OCI-LY1 (cell line): Measurements from ENCODE around the gene LRFN2.

ENCODE experiments used
- H2AFZ ChIP-seq: fragments of 200-600 bp; sonication (generic), shearing (Covaris generic); 2 replicates; pipeline ENCODE4 v1.6.0; 2014; ENCODE audit warnings: antibody characterized with exemption, mild to moderate bottlenecking, low read length
- H3F3A ChIP-seq: fragments of 200-600 bp; sonication (generic), shearing (Covaris generic); 2 replicates; pipeline ENCODE4 v1.6.0; 2014; ENCODE audit warnings: mild to moderate bottlenecking, antibody characterized with exemption, low read length, moderate library complexity; ENCODE audit not compliant: insufficient read depth
- H3K27ac ChIP-seq: fragments of 200-600 bp; sonication (generic); 2 replicates; pipeline ENCODE4 v1.5.1; 2014; ENCODE audit warnings: low read length, mixed run types, mild to moderate bottlenecking, low read depth; ENCODE audit not compliant: poor library complexity, severe bottlenecking
- H3K27me3 ChIP-seq: fragments of 200-600 bp; sonication (generic); 2 replicates; pipeline ENCODE4 v1.6.0; 2014; ENCODE audit warnings: antibody characterized with exemption, mild to moderate bottlenecking, low read length, moderate library complexity; ENCODE audit not compliant: insufficient read depth
- H3K36me3 ChIP-seq: fragments of 200-600 bp; sonication (generic); 2 replicates; pipeline ENCODE4 v1.6.1; 2014; ENCODE audit warnings: mild to moderate bottlenecking, antibody characterized with exemption, low read length, moderate library complexity, mixed read lengths; ENCODE audit not compliant: insufficient read depth
- H3K4me1 ChIP-seq: fragments of 200-600 bp; sonication (generic); 2 replicates; pipeline ENCODE4 v1.5.1; 2014; ENCODE audit warnings: mild to moderate bottlenecking, low read length, moderate library complexity; ENCODE audit not compliant: insufficient read depth, severe bottlenecking
- H3K4me2 ChIP-seq: fragments of 200-600 bp; sonication (generic), shearing (Covaris generic); 2 replicates; pipeline ENCODE4 v1.6.1; 2014; ENCODE audit warnings: low read length
- H3K4me3 ChIP-seq: fragments of 200-600 bp; sonication (generic); 2 replicates; pipeline ENCODE4 v1.5.1; 2014; ENCODE audit warnings: low read length, low read depth, mild to moderate bottlenecking, mixed read lengths; ENCODE audit not compliant: poor library complexity, severe bottlenecking
- H3K79me2 ChIP-seq: fragments of 200-600 bp; shearing (Covaris generic); 2 replicates; pipeline ENCODE4 v1.6.1; 2016; ENCODE audit warnings: mixed run types, low read length, mixed read lengths; ENCODE audit not compliant: insufficient read depth
- H3K9ac ChIP-seq: fragments of 200-600 bp; sonication (generic), shearing (Covaris generic); 2 replicates; pipeline ENCODE4 v1.6.1; 2014; ENCODE audit warnings: mild to moderate bottlenecking, low read length, mixed read lengths
- H3K9me2 ChIP-seq: fragments of 200-600 bp; sonication (generic), shearing (Covaris generic); 2 replicates; pipeline ENCODE4 v1.6.1; 2014; ENCODE audit warnings: low read depth, mild to moderate bottlenecking, low read length, mixed read lengths
- H3K9me3 ChIP-seq: fragments of 200-600 bp; shearing (Covaris generic); 2 replicates; pipeline ENCODE4 v1.6.1; 2014; ENCODE audit warnings: low read length, mixed read lengths
- H4K20me1 ChIP-seq: fragments of 200-600 bp; sonication (generic), shearing (Covaris generic); 2 replicates; pipeline ENCODE4 v1.6.0; 2016; ENCODE audit warnings: mild to moderate bottlenecking, low read length; ENCODE audit not compliant: insufficient read depth
- EZH2 ChIP-seq: fragments of 200-600 bp; sonication (generic), shearing (Covaris generic); IDR thresholded peaks from 2 replicates; pipeline ENCODE4 v1.8.0; 2017; ENCODE audit warnings: borderline replicate concordance, mixed run types, mild to moderate bottlenecking, antibody characterized with exemption, low read length, moderate library complexity, mixed read lengths
- TF ChIP-seq, protein P1 (sequence below): fragments of 200-600 bp; sonication (generic), shearing (Covaris generic); IDR thresholded peaks from 2 replicates; pipeline ENCODE4 v1.5.1; 2017; ENCODE audit warnings: mild to moderate bottlenecking, antibody characterized with exemption, low read length, moderate library complexity, mixed read lengths

LRFN2 gene

DNA sequence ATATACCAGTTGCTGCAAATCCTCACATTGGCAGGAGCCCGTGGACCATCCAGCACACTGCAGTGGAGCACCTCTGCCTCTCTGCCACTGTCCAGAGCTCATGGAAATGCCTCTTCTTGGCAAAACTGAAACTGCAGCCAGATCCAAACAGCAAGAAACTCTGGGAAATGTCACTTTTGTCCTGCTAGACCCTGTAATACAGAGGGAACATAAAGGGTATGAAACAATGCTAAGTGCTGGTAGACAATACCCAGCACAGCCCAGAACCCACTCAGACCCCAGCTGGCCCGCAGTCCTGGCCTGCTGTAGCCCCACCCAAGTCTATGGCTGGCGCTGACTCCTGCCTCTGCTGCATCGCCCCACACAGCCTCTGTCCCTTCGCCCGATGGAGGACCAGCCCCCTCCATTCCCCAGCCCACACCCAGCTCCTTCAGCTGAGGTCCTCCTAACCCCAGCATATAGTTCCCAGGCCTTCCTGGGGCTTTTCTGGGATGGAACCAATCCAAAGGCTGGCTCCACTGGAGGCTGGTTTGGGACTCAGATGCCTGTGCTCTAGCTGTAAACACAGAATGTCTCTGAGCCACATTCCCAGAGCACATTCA is 242.5 kb downstream of the LRFN2 start:
- H3K27me3 ChIP-seq = no peaks in the 10 kb centered on the region
- no peak overlapping the region for H2AFZ ChIP-seq
- H3K4me1 ChIP-seq = no peaks in the 10 kb centered on the region
- no peak overlapping the region for H3K27ac ChIP-seq
- TF ChIP-seq, protein P1, sequence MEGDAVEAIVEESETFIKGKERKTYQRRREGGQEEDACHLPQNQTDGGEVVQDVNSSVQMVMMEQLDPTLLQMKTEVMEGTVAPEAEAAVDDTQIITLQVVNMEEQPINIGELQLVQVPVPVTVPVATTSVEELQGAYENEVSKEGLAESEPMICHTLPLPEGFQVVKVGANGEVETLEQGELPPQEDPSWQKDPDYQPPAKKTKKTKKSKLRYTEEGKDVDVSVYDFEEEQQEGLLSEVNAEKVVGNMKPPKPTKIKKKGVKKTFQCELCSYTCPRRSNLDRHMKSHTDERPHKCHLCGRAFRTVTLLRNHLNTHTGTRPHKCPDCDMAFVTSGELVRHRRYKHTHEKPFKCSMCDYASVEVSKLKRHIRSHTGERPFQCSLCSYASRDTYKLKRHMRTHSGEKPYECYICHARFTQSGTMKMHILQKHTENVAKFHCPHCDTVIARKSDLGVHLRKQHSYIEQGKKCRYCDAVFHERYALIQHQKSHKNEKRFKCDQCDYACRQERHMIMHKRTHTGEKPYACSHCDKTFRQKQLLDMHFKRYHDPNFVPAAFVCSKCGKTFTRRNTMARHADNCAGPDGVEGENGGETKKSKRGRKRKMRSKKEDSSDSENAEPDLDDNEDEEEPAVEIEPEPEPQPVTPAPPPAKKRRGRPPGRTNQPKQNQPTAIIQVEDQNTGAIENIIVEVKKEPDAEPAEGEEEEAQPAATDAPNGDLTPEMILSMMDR = no peak
- TF ChIP-seq EZH2 = no peak
- H3K79me2 ChIP-seq = no peaks in the 10 kb centered on the region
- H3K36me3 ChIP-seq = no peaks in the 10 kb centered on the region
- H3K9me3 ChIP-seq = no peaks in the 10 kb centered on the region
- no peak overlapping the region for H3K9ac ChIP-seq
- H3K4me2 ChIP-seq = no peak overlapping the region
- H3F3A ChIP-seq = no peaks in the 10 kb centered on the region
- no peaks in the 10 kb centered on the region for H3K9me2 ChIP-seq
- H4K20me1 ChIP-seq = no peaks in the 10 kb centered on the region
- H3K4me3 ChIP-seq = no peak overlapping the region

DNA sequence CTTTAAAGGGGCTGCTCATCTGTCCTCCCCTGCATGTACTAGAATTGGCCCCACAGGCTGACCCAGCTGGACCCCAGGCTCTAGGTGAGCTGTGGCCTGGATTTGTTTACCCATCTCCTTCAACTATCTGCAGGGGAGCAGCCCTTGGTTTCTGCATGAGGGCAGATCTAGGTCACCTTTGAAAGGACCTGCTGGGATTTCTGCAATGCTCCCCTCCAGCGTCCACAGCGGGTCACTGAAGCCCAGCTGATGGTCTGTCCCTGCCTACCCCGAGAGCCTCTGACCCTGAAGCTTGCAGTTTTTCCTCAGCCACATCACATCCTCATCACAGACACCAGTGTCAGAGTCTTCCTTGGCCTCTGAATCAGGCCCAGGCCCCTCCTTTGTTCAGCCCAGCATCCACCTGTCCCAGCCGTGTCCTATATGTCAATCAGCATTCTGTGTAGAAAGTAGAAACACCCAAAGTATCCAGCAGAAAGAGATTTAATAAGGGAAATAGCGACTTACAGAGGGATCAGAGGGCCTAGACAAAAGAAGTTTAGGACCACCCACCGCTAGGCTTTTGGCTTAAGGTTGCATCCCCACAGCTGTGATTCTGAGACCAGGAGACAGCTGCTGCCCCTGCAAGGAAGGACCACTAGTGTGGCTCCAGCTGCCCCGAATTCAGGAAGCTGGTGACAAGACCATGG is 243.1 kb downstream of the LRFN2 start:
- no peak overlapping the region for H3K27ac ChIP-seq
- TF ChIP-seq, protein P1 = no peak
- no peak for TF ChIP-seq EZH2
- no peak overlapping the region for H3K9ac ChIP-seq
- no peaks in the 10 kb centered on the region for H3F3A ChIP-seq
- no peaks in the 10 kb centered on the region for H3K4me1 ChIP-seq
- H4K20me1 ChIP-seq = no peaks in the 10 kb centered on the region
- no peaks in the 10 kb centered on the region for H3K9me2 ChIP-seq
- H3K36me3 ChIP-seq = no peaks in the 10 kb centered on the region
- no peaks in the 10 kb centered on the region for H3K79me2 ChIP-seq
- H2AFZ ChIP-seq = no peak overlapping the region
- H3K4me2 ChIP-seq = no peak overlapping the region
- no peak overlapping the region for H3K4me3 ChIP-seq
- no peaks in the 10 kb centered on the region for H3K27me3 ChIP-seq
- no peaks in the 10 kb centered on the region for H3K9me3 ChIP-seq

DNA sequence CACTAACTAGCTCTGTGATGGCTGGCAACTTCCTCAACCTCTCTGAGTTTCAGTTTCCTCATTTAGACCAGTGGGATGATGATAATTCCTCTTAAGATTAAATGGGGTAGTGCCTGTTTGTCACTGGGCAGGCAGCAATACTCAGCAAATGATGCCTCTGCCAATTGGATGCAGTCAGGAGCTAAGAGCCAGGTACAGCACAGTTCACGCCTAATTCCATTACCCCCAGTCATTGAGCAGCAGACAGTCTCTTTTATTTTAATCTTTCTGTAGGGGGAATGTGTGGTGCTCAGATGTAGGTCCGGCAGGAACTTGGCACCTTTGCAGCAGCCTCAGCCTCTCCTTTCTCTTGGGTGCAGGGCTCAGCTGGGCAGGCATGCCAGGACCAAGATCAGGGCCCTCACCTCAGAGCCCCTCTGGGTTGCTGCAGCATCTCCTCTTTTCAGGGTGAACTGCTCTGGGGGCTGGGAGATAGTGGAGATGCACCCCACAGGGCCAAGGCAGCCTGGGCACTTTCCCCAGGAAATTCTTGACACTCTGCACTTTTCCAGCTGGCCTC is 243.8 kb downstream of the LRFN2 start:
- Histone ChIP-seq H3K4me1 (no peaks in the 10 kb centered on the region), H3F3A (no peaks in the 10 kb centered on the region), H3K4me3 (no peak overlapping the region), H3K27me3 (no peaks in the 10 kb centered on the region), H3K9ac (no peak overlapping the region), H3K9me3 (no peaks in the 10 kb centered on the region), H3K9me2 (no peaks in the 10 kb centered on the region), H3K27ac (no peak overlapping the region), H4K20me1 (no peaks in the 10 kb centered on the region), H3K79me2 (no peaks in the 10 kb centered on the region), H3K4me2 (no peak overlapping the region), H3K36me3 (no peaks in the 10 kb centered on the region), H2AFZ (no peak overlapping the region)
- TF ChIP-seq, protein P1 = no peak
- TF ChIP-seq EZH2 = no peak
